BE2C (cell line): ENCODE measurements around the gene ADCY9.

Experiments used
- DNase-seq: peaks from one replicate; pipeline ENCODE4 v3.0.0-alpha.2; 2020
- H3K27me3 ChIP-seq: fragments of 250-450 bp; sonication (Bioruptor Pico); 2 replicates; pipeline ENCODE4 v1.5.1; 2020; ENCODE audit warnings: mild to moderate bottlenecking
- H3K36me3 ChIP-seq: fragments of 250-450 bp; sonication (Bioruptor Pico); 2 replicates; pipeline ENCODE4 v1.5.1; 2020; ENCODE audit warnings: mild to moderate bottlenecking
- H3K4me1 ChIP-seq: fragments of 250-450 bp; sonication (Bioruptor Pico); 2 replicates; pipeline ENCODE4 v1.5.1; 2020
- H3K4me3 ChIP-seq: 2 replicates; pipeline ENCODE4 v1.5.1; 2011; ENCODE audit warnings: low read depth, low read length
- H3K9me3 ChIP-seq: fragments of 250-450 bp; sonication (Bioruptor Pico); 2 replicates; pipeline ENCODE4 v1.5.1; 2020
- CTCF ChIP-seq: IDR thresholded peaks from 2 replicates; pipeline ENCODE4 v1.5.1; 2012; ENCODE audit warnings: mild to moderate bottlenecking, low read depth, low read length

Gene ADCY9

DNA sequence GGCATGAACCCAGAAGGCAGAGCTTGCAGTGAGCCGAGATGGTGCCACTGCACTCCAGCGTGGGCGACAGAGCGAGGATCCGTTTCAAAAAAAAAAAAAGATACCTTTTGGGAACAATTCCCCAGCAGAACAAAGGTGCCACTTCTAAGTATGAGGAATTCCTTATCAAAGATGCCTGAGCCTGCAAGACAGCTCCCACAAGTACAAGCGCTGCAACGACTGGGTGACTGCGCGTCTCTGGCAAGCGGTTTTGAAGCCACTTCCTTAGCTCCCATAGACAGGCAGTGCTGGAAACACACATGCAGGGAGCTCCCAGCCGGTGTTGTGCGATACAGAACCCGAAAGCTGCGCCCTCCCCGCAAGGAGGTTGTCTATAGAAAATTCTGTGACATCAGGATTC, 60.5 kb downstream of the ADCY9 start:
- DNase-seq, result no peak
- Histone ChIP-seq H3K9me3 (no peaks in the 10 kb centered on the region; the same call in 1 of the 2 replicates), H3K36me3 (no peaks in the 10 kb centered on the region), H3K4me3 (no peak overlapping the region), H3K4me1 (no peaks in the 10 kb centered on the region), H3K27me3 (no peaks in the 10 kb centered on the region)
- TF ChIP-seq CTCF, result no peak

GRCh38 chr16:4053301-4053845, 62.9 kb downstream of the ADCY9 start:
- no peak for TF ChIP-seq CTCF
- Histone ChIP-seq H3K36me3 (no peaks in the 10 kb centered on the region), H3K4me1 (no peaks in the 10 kb centered on the region), H3K27me3 (no peaks in the 10 kb centered on the region), H3K9me3 (no peaks in the 10 kb centered on the region; the same call in 1 of the 2 replicates), H3K4me3 (no peak overlapping the region)
- no peak for DNase-seq

GRCh38 chr16:4052801-4053293, 63.4 kb downstream of the ADCY9 start:
- Histone ChIP-seq H3K4me3 (no peak overlapping the region), H3K27me3 (no peaks in the 10 kb centered on the region), H3K36me3 (no peaks in the 10 kb centered on the region), H3K9me3 (no peaks in the 10 kb centered on the region; the same call in 1 of the 2 replicates), H3K4me1 (no peaks in the 10 kb centered on the region)
- TF ChIP-seq CTCF, result no peak
- DNase-seq, result no peak

GRCh38 chr16:4052096-4052495, 64.1 kb downstream of the ADCY9 start:
- DNase-seq, result no peak
- no peak for TF ChIP-seq CTCF
- Histone ChIP-seq H3K27me3 (no peaks in the 10 kb centered on the region), H3K4me3 (no peak overlapping the region), H3K9me3 (no peaks in the 10 kb centered on the region; the same call in 1 of the 2 replicates), H3K4me1 (no peaks in the 10 kb centered on the region), H3K36me3 (no peaks in the 10 kb centered on the region)

- no peak overlapping the region for H3K4me3 ChIP-seq
- TF ChIP-seq CTCF, result no peak
- no peaks in the 10 kb centered on the region; the same call in 1 of the 2 replicates for H3K9me3 ChIP-seq
- no peaks in the 10 kb centered on the region for H3K4me1 ChIP-seq
- no peaks in the 10 kb centered on the region for H3K36me3 ChIP-seq
- no peak for DNase-seq
- H3K27me3 ChIP-seq, result no peaks in the 10 kb centered on the region
Observed at GRCh38 chr16:4051591-4051990, 64.7 kb downstream of the ADCY9 start.

- H3K4me1 ChIP-seq, result no peaks in the 10 kb centered on the region
- H3K9me3 ChIP-seq, result no peaks in the 10 kb centered on the region
- TF ChIP-seq CTCF, result no peak
- no peaks in the 10 kb centered on the region for H3K36me3 ChIP-seq
- H3K4me3 ChIP-seq, result no peak overlapping the region
- DNase-seq, result no peak
- no peaks in the 10 kb centered on the region for H3K27me3 ChIP-seq
Observed at GRCh38 chr16:4049031-4049430, 67.2 kb downstream of the ADCY9 start.
